SJCRH30 (cell line): ENCODE data around the gene NINJ1. TPM values are rescaled to one million over a fixed set of nuclear protein-coding genes. Genes with fewer than 3 reads are reported as not detected.

Experiments
- DNase-seq, 2 experiments: peaks; one replicate each; pipeline ENCODE4 v3.0.0-alpha.2; 2015 to 2020
- H3K27ac ChIP-seq: fragments of 250-450 bp; sonication (Bioruptor Pico); 2 replicates; pipeline ENCODE4 v1.5.1; 2020; ENCODE audit warnings: mild to moderate bottlenecking, moderate library complexity
- H3K27me3 ChIP-seq: fragments of 250-450 bp; sonication (Bioruptor Pico); 2 replicates; pipeline ENCODE4 v1.5.1; 2020; ENCODE audit warnings: mild to moderate bottlenecking, moderate library complexity
- H3K36me3 ChIP-seq: fragments of 250-450 bp; sonication (Bioruptor Pico); 2 replicates; pipeline ENCODE4 v1.5.1; 2020; ENCODE audit warnings: mild to moderate bottlenecking, moderate library complexity
- H3K4me1 ChIP-seq: fragments of 250-450 bp; sonication (Bioruptor Pico); 2 replicates; pipeline ENCODE4 v1.5.1; 2020; ENCODE audit warnings: mild to moderate bottlenecking, moderate library complexity
- H3K4me3 ChIP-seq: fragments of 250-450 bp; sonication (Bioruptor Pico); 2 replicates; pipeline ENCODE4 v1.5.1; 2020; ENCODE audit warnings: mild to moderate bottlenecking, moderate library complexity
- H3K9me3 ChIP-seq: fragments of 250-450 bp; sonication (Bioruptor Pico); replicated peaks from 2 replicates; pipeline ENCODE4 v1.5.1; 2020; ENCODE audit warnings: mild to moderate bottlenecking, moderate library complexity
- total RNA-seq: library from RNA; depleted of rRNA; stranded (reverse); fragments of >200 nt; shearing (Covaris generic); gene quantifications from 2 replicates; pipeline ENCODE4 v1.2.3, GENCODE V29; 2014; rRNA removed

NINJ1 gene, protein sequence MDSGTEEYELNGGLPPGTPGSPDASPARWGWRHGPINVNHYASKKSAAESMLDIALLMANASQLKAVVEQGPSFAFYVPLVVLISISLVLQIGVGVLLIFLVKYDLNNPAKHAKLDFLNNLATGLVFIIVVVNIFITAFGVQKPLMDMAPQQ
- total RNA-seq = 24.6 and 27.1 TPM in 2 replicates

GRCh38 chr9:93134015-93134739 is at the start of gene NINJ1:
Gene NINJ1 (minus strand): TSS chr9:93134251. CDS start chr9:93134217, 34 bp downstream.
- Histone ChIP-seq H3K4me1 (peaks cover 27% of the 10 kb centered on the region), H3K4me3 (peak within 1 kb of the TSS; percentile 79), H3K9me3 (no peaks in the 10 kb centered on the region), H3K36me3 (no peaks in the 10 kb centered on the region), H3K27me3 (no peaks in the 10 kb centered on the region), H3K27ac (peak within 1 kb of the TSS; percentile 57)
- peak; percentile 64 to 79 for DNase-seq

DNA sequence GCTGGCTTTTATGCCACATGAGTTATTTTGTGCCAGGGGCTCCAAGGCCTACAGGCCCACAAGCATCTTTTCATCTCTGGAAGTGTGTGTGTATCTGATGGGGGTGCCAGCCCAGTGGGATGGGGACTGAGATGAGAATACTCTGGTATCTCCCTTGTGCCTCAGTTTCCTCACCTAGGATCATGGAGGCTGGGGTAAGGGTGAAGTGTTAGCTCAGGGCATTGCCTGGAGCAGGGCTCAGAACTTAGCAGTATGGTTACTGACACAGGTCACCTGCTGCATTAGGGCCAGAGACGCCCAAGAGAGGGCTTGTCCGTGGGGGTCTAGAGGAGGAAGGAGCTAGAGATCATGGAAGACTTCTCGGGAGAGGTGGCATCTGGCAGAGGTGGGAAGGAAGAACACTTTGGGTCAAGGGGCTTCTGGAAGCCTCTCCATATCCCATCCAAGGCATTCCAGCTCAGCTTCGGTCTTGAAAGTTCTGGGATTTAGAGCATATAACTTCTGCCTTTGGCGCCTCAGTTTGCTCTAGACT is 49.1 kb upstream of the NINJ1 start:
- H3K36me3 ChIP-seq = no peaks in the 10 kb centered on the region
- no peak overlapping the region for H3K4me3 ChIP-seq
- H3K4me1 ChIP-seq = no peaks in the 10 kb centered on the region
- H3K27me3 ChIP-seq = peaks cover 26% of the 10 kb centered on the region
- no peak overlapping the region for H3K27ac ChIP-seq
- no peak for DNase-seq
- H3K9me3 ChIP-seq = no peaks in the 10 kb centered on the region

GRCh38 chr9:93182572-93182971 is 48.5 kb upstream of the NINJ1 start:
- no peaks in the 10 kb centered on the region for H3K9me3 ChIP-seq
- no peak for DNase-seq
- H3K27ac ChIP-seq = no peak overlapping the region
- H3K36me3 ChIP-seq = no peaks in the 10 kb centered on the region
- H3K4me1 ChIP-seq = no peaks in the 10 kb centered on the region
- no peak overlapping the region for H3K4me3 ChIP-seq
- H3K27me3 ChIP-seq = peaks cover 29% of the 10 kb centered on the region

DNA sequence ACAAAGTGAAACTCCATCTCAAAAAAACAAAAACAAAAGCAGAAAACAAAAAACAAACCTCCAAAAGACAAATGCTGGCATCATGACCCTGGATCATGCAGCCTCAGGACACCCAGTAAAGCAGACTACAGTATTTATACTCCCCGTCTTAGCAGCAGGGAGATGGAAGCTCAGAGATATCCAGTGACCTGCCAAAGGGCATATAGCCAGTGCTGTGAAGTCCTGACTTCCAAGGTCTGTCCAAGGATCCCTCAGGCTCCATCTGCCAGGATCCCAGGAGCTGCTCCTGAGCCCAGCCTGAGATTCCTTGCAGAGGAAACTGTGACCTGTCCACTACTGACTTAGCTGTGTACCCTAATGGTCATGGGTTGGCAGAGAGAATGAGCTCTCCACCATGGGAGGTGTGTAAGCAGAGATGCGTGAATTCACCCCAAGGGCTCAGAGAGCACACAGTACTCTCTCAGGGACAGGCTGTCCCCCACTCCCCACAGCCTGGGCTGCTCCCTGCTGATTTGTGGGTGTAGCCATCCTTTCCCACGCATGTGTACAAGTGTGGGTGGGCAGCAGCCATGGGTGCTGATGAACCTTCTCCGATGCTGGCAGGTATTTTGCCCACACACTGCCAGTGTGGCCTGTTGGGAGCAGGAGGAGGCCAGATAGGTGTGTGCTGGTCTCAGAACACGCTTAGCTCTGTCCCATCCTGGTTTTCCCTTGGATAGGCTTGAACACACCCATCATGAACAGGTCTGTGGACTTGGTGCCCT is 47.8 kb upstream of the NINJ1 start:
- DNase-seq = no peak
- H3K36me3 ChIP-seq = no peaks in the 10 kb centered on the region
- no peak overlapping the region for H3K27ac ChIP-seq
- H3K27me3 ChIP-seq = peaks cover 22% of the 10 kb centered on the region
- H3K4me3 ChIP-seq = no peak overlapping the region
- no peaks in the 10 kb centered on the region for H3K4me1 ChIP-seq
- H3K9me3 ChIP-seq = no peaks in the 10 kb centered on the region

- no peak for DNase-seq
- H3K4me3 ChIP-seq = no peak overlapping the region
- H3K4me1 ChIP-seq = no peaks in the 10 kb centered on the region
- no peaks in the 10 kb centered on the region for H3K36me3 ChIP-seq
- H3K9me3 ChIP-seq = no peaks in the 10 kb centered on the region
- H3K27me3 ChIP-seq = peaks cover 22% of the 10 kb centered on the region
- H3K27ac ChIP-seq = no peak overlapping the region
These were observed 46.9 kb upstream of the NINJ1 start for GRCh38 chr9:93180938-93181337.

DNA sequence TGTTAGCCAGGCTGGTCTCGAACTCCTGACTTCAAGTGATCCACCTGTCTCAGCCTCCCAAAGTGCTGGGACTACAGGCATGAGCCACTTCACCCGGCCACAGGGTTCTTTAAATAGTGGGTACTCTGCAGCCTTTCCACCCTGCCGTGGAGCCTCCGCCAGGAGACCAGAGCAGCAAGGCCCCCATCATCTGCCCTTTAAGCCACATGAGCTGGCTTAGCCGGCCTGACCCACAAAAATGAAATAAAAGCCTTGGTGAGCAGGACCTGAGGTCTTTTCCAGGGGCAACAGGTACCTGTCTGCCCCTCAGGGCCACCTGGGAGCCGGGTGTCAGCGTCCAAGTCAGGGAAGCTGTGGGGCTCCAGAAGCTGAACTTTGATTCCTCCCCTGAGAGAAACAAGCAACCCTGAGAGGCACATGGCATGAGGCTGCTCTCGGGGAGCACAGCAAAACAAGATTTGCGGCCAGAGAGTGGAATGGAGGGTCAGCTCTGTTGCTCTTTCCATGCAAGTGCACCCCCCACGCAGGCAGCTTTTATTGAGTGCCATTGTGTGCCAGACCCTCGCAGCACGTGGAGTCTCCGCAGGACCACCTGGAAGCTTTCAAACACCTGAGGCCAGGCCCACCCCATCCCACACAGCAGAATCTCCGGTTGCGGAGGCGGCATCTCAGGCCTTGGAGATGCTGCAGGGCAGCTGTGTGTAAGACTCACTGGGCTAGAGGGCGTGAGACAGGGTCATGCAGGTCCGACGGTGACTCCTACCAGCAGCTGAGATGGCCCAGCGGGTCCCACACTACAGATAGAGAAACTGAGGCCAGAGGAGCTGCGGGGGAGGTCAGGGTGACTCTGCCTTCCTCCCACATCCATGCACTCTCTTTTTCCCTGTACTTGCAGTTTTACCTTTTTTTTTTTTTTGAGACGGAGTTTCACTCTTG is 45.1 kb upstream of the NINJ1 start:
- Histone ChIP-seq H3K4me1 (no peaks in the 10 kb centered on the region), H3K36me3 (no peaks in the 10 kb centered on the region), H3K9me3 (no peaks in the 10 kb centered on the region), H3K27ac (no peak overlapping the region), H3K4me3 (no peak overlapping the region), H3K27me3 (peaks cover 22% of the 10 kb centered on the region)
- DNase-seq = no peak

- H3K27ac ChIP-seq = no peak overlapping the region
- H3K4me3 ChIP-seq = no peak overlapping the region
- H3K4me1 ChIP-seq = no peaks in the 10 kb centered on the region
- no peaks in the 10 kb centered on the region for H3K36me3 ChIP-seq
- H3K27me3 ChIP-seq = peaks cover 22% of the 10 kb centered on the region
- DNase-seq = no peak
- H3K9me3 ChIP-seq = no peaks in the 10 kb centered on the region
These were observed 43.6 kb upstream of the NINJ1 start for GRCh38 chr9:93177676-93178075.

- Histone ChIP-seq H3K27me3 (peaks cover 14% of the 10 kb centered on the region), H3K4me1 (no peaks in the 10 kb centered on the region)
- DNase-seq = no peak
These were observed 40.9 kb upstream of the NINJ1 start for GRCh38 chr9:93174976-93175375.

GRCh38 chr9:93173365-93174051 is 39.5 kb upstream of the NINJ1 start:
- H3K4me3 ChIP-seq = no peak overlapping the region
- no peaks in the 10 kb centered on the region for H3K9me3 ChIP-seq
- H3K27ac ChIP-seq = no peak overlapping the region
- no peak for DNase-seq
- peaks cover 7% of the 10 kb centered on the region; the same call in 1 of the 2 replicates for H3K27me3 ChIP-seq
- no peaks in the 10 kb centered on the region for H3K4me1 ChIP-seq
- no peaks in the 10 kb centered on the region for H3K36me3 ChIP-seq

More at GRCh38 chr9:93174976-93175375, 40.9 kb upstream of the NINJ1 start:
- H3K36me3 ChIP-seq = no peaks in the 10 kb centered on the region
- H3K9me3 ChIP-seq = no peaks in the 10 kb centered on the region
- no peak overlapping the region for H3K4me3 ChIP-seq
- no peak overlapping the region for H3K27ac ChIP-seq

GRCh38 chr9:93172666-93173364 is 38.8 kb upstream of the NINJ1 start:
- no peak for DNase-seq
- no peak overlapping the region for H3K4me3 ChIP-seq
- no peaks in the 10 kb centered on the region for H3K4me1 ChIP-seq
- H3K27ac ChIP-seq = no peak overlapping the region
- H3K9me3 ChIP-seq = no peaks in the 10 kb centered on the region
- H3K27me3 ChIP-seq = peaks cover 3% of the 10 kb centered on the region; the same call in 1 of the 2 replicates
- no peaks in the 10 kb centered on the region for H3K36me3 ChIP-seq

- Histone ChIP-seq H3K27ac (no peak overlapping the region), H3K4me1 (no peaks in the 10 kb centered on the region), H3K9me3 (no peaks in the 10 kb centered on the region), H3K36me3 (no peaks in the 10 kb centered on the region), H3K4me3 (no peak overlapping the region), H3K27me3 (peaks cover 3% of the 10 kb centered on the region; the same call in 1 of the 2 replicates)
- DNase-seq = no peak
These were observed 37.4 kb upstream of the NINJ1 start for GRCh38 chr9:93171261-93171990.

DNA sequence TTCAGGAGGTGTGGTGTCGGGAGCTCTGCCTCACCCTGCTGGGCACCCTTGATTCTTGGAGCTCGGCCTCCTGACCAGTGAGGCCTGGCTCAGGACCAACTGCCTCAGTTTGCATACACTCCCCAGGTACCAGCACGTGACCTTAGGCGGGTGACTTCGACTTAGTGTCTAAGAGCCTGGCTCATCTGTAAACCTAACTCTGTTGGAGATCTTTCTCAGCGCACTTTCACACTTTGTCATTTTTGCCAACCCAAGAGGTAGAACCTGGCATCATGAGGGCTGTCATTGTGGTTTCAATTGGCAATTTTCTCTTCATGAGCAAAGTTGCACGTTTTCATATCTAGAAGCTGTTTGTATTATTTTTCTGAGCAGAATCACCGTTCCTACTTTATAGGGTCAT is 36.5 kb upstream of the NINJ1 start:
- no peak for DNase-seq
- H3K27me3 ChIP-seq = peaks cover 3% of the 10 kb centered on the region; the same call in 1 of the 2 replicates
- no peaks in the 10 kb centered on the region for H3K4me1 ChIP-seq
- no peaks in the 10 kb centered on the region for H3K36me3 ChIP-seq
- no peak overlapping the region for H3K4me3 ChIP-seq
- H3K27ac ChIP-seq = no peak overlapping the region
- no peaks in the 10 kb centered on the region for H3K9me3 ChIP-seq

DNA sequence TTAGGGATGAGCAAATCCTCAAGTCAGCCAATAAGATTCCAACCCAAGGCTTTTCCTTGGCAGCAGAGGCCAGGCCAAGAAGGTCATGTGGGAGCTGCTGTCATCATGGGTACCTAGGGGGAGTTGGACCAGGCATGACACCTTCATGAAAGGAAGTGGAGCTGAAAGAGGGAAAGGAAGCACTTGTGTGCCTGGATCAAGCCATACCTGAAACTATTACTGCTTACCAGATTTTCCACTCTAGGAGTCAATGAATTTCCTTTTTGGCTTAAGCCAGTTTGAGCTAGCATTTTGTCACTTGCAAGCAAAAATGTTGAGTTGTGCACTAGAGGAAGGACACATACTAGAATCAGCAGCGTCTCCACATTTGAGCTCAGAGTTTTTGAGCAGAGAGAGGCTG is 35.4 kb upstream of the NINJ1 start:
- H3K27ac ChIP-seq = no peak overlapping the region
- H3K9me3 ChIP-seq = no peaks in the 10 kb centered on the region
- H3K4me1 ChIP-seq = no peaks in the 10 kb centered on the region
- no peak overlapping the region for H3K4me3 ChIP-seq
- DNase-seq = no peak
- H3K27me3 ChIP-seq = peaks cover 3% of the 10 kb centered on the region; the same call in 1 of the 2 replicates
- no peaks in the 10 kb centered on the region for H3K36me3 ChIP-seq
